GM12891 (cell line): Measurements from ENCODE around the gene MAST1.
"Not testable (repeated sequence)": the region's sequence is repeated elsewhere in the genome, so short reads cannot be mapped to it uniquely, and the experiment has no call there.

Experiments
- POLR2A ChIP-seq: IDR thresholded peaks from 2 replicates; pipeline ENCODE4 v1.6.1; 2011; ENCODE audit warnings: low read depth, low read length, control low read depth
- POLR2AphosphoS5 ChIP-seq: IDR thresholded peaks from 2 replicates; pipeline ENCODE4 v1.6.1; 2011; ENCODE audit warnings: low read depth, low read length, control low read depth
- POU2F2 ChIP-seq: IDR thresholded peaks from 2 replicates; pipeline ENCODE4 v1.6.1; 2011; ENCODE audit warnings: low read depth, mild to moderate bottlenecking, control low read depth, low read length, moderate library complexity
- TAF1 ChIP-seq: IDR thresholded peaks from 2 replicates; pipeline ENCODE4 v1.6.1; 2011; ENCODE audit warnings: low read depth, low read length, control low read depth

GRCh38 chr19:12890299-12890786 is 52.0 kb downstream of the MAST1 start:
- TF ChIP-seq POLR2A, POLR2AphosphoS5, TAF1, POU2F2: not testable (repeated sequence)
